ENCODE results near the gene CALN1.

GRCh38 chr7:71768450-71768849, 643.7 kb downstream of the CALN1 start:
- TF ChIP-seq PCBP2 (IDR thresholded peaks at IDR 0.05; ENCODE audit: low read depth, low read length, poor library complexity, severe bottlenecking) = no peak
- no peak for TF ChIP-seq SRF (CRISPR knock-in tag; IDR thresholded peaks at IDR 0.05)
- no peak for TF ChIP-seq ZNF609 (CRISPR knock-in tag; IDR thresholded peaks at IDR 0.05; ENCODE audit: borderline replicate concordance)
- no peak for TF ChIP-seq ATF4 (CRISPR knock-in tag; IDR thresholded peaks at IDR 0.05)
- no peak for TF ChIP-seq USF2 (CRISPR knock-in tag; IDR thresholded peaks at IDR 0.05)
- no peak for TF ChIP-seq ZFP36 (IDR thresholded peaks at IDR 0.05; ENCODE audit: low read depth, low read length, partially characterized antibody)
- TF ChIP-seq NFIC (IDR thresholded peaks at IDR 0.05) = no peak
- no peak for TF ChIP-seq CTCF (IDR thresholded peaks at IDR 0.05 in 2 of 3, conservative IDR thresholded peaks at IDR 0.05 in 1 of 3; ENCODE audit: insufficient read depth in 2 of 3, low read depth in 1 of 3, low read length in 3 of 3)
- no peak for TF ChIP-seq KDM1A (IDR thresholded peaks at IDR 0.05)
- no peak for TF ChIP-seq JUN (IDR thresholded peaks at IDR 0.05; ENCODE audit: borderline replicate concordance, low read depth, low read length)
- TF ChIP-seq JUN (CRISPR knock-in tag; IDR thresholded peaks at IDR 0.05; ENCODE audit: borderline replicate concordance) = no peak
- no peak for TF ChIP-seq TGIF2 (CRISPR knock-in tag; IDR thresholded peaks at IDR 0.05)
- TF ChIP-seq MAX (CRISPR knock-in tag; IDR thresholded peaks at IDR 0.05) = no peak
- no peak for TF ChIP-seq CBFA2T2 (conservative IDR thresholded peaks at IDR 0.05)
- no peak for TF ChIP-seq ZBTB17 (CRISPR knock-in tag; IDR thresholded peaks at IDR 0.05)
